ENCODE measurements around the gene OR1B1. TPM values are rescaled to one million over a fixed set of nuclear protein-coding genes. Genes with fewer than 3 reads are reported as not detected.

Gene OR1B1
- total and polyA plus RNA-seq, 2 of the 8 experiments (the other 6 are each of a cell fraction or from before 2014, with no cell fraction given): not detected

DNA sequence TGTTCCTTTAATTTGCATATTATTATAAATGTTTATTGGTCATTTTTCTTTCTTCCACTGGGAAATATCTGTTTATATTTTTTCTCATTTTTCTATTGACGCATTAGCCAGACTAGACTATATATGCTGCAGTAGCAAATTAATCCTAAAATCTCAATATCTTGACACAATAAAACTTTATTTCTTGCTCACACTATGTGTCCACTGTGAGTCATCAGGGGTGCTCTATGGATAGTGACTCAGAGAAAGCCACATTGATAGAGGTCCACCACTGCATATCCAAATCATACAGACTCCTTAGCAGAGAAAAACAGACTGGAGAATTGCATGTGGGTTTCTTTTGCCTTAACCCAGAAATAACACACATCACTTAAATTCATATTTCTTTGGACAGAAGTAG is 38.3 kb upstream of the OR1B1 start (continued):
- no peak for TF ChIP-seq RBBP5 (IDR thresholded peaks at IDR 0.05; ENCODE audit: borderline replicate concordance, low read depth, low read length)
- TF ChIP-seq CREB1 (IDR thresholded peaks at IDR 0.05): no peak
- no peak for TF ChIP-seq CEBPB (IDR thresholded peaks at IDR 0.05; ENCODE audit: low read depth, low read length)
- TF ChIP-seq, protein P1, sequence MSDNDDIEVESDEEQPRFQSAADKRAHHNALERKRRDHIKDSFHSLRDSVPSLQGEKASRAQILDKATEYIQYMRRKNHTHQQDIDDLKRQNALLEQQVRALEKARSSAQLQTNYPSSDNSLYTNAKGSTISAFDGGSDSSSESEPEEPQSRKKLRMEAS (IDR thresholded peaks at IDR 0.05): no peak
- no peak for TF ChIP-seq CHD1 (IDR thresholded peaks at IDR 0.05; ENCODE audit: low read depth, low read length)

All from H1 (cell line).